GM18505 (cell line): ENCODE results near the gene CCNK.

Experiments
- ATAC-seq: cut with Tn5 transposase; IDR thresholded peaks from one replicate; pipeline ENCODE4 v1.9.1; 2021; ENCODE audit not compliant: unreplicated experiment
- POLR2A ChIP-seq: IDR thresholded peaks from 4 replicates; pipeline ENCODE4 v1.6.1; 2011; ENCODE audit warnings: borderline replicate concordance; ENCODE audit not compliant: insufficient read depth, insufficient read length; ENCODE audit errors: extremely low read depth

CCNK gene

DNA sequence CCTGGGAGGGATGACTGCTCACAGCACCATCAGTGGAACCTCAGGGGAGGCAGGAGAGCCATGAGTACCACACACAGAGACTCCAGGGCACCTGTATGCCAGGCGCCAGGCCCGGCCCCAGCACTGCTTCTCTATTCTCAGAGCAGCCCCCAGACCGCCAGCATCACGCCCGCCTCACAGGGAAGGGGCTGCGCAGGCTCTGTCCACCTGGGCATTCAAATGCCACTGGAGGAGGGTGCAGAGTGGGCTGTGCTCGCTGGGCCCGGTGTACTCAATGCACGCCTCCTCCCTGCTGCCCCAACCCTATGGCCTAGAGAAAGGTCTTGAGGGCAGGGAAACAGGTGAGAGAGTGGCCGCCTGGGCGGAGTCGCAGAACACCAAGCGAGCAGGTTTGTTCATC, 79.2 kb downstream of the CCNK start:
- TF ChIP-seq POLR2A: no peak
- ATAC-seq: no peak

- ATAC-seq: no peak
- no peak for TF ChIP-seq POLR2A
These were observed 79.9 kb downstream of the CCNK start for GRCh38 chr14:99560922-99561683.

GRCh38 chr14:99561864-99562263, 80.7 kb downstream of the CCNK start:
- no peak for TF ChIP-seq POLR2A
- no peak for ATAC-seq
